Parathyroid adenoma (tissue), 2 donors: ENCODE measurements around the gene ADORA1.

ENCODE experiments used
- H2AFZ ChIP-seq: fragments of 300-600 bp; sonication (generic); one replicate; pipeline ENCODE4 v1.7.0; 2017; ENCODE audit warnings: antibody characterized with exemption, mild to moderate bottlenecking
- H3K27ac ChIP-seq: fragments of 300-600 bp; sonication (generic); one replicate; pipeline ENCODE4 v1.7.0; 2017
- H3K27me3 ChIP-seq: fragments of 300-600 bp; sonication (generic); one replicate; pipeline ENCODE4 v1.7.0; 2017; ENCODE audit warnings: low read length; ENCODE audit not compliant: control insufficient read depth, insufficient read depth
- H3K36me3 ChIP-seq: fragments of 300-600 bp; sonication (generic); one replicate; pipeline ENCODE4 v1.7.0; 2017; ENCODE audit warnings: low read length; ENCODE audit not compliant: control insufficient read depth, insufficient read depth
- H3K4me1 ChIP-seq: fragments of 300-600 bp; sonication (generic); one replicate; pipeline ENCODE4 v1.7.0; 2017; ENCODE audit warnings: control low read depth
- H3K4me2 ChIP-seq: fragments of 300-600 bp; sonication (generic); one replicate; pipeline ENCODE4 v1.7.0; 2017; ENCODE audit warnings: low read length
- H3K4me3 ChIP-seq: fragments of 300-600 bp; sonication (generic); one replicate; pipeline ENCODE4 v1.7.0; 2017; ENCODE audit warnings: low read depth, low read length
- H3K79me2 ChIP-seq: fragments of 300-600 bp; sonication (generic); one replicate; pipeline ENCODE4 v1.7.0; 2017; ENCODE audit warnings: control low read depth
- H3K9ac ChIP-seq: fragments of 300-600 bp; sonication (generic); one replicate; pipeline ENCODE4 v1.7.0; 2017; ENCODE audit warnings: mild to moderate bottlenecking
- H3K9me3 ChIP-seq: fragments of 300-600 bp; sonication (generic); one replicate; pipeline ENCODE4 v1.7.0; 2017; ENCODE audit warnings: low read length; ENCODE audit not compliant: control insufficient read depth
- CTCF ChIP-seq: fragments of 300-600 bp; sonication (generic); IDR thresholded peaks from one replicate; pipeline ENCODE4 v1.7.0; 2017; ENCODE audit warnings: antibody characterized with exemption, mild to moderate bottlenecking
- donor health status: primary hyperparathyroidism.

Gene ADORA1

GRCh38 chr1:203137324-203137723 is 9.8 kb downstream of the ADORA1 start:
- no peaks in the 10 kb centered on the region for H3K27me3 ChIP-seq
- no peaks in the 10 kb centered on the region for H3K9me3 ChIP-seq
- no peak overlapping the region for H3K27ac ChIP-seq
- no peak overlapping the region for H3K4me2 ChIP-seq
- peaks cover 2% of the 10 kb centered on the region for H3K79me2 ChIP-seq
- peaks cover 2% of the 10 kb centered on the region for H3K4me1 ChIP-seq
- H2AFZ ChIP-seq = no peak overlapping the region
- H3K4me3 ChIP-seq = no peak overlapping the region
- TF ChIP-seq CTCF = no peak
- no peaks in the 10 kb centered on the region for H3K36me3 ChIP-seq
- no peak overlapping the region for H3K9ac ChIP-seq

GRCh38 chr1:203138066-203138465 is 10.5 kb downstream of the ADORA1 start:
- no peak overlapping the region for H3K4me2 ChIP-seq

GRCh38 chr1:203139976-203140475 is 12.5 kb downstream of the ADORA1 start:
- no peak overlapping the region for H2AFZ ChIP-seq
- no peak overlapping the region for H3K27ac ChIP-seq
- H3K4me3 ChIP-seq = no peak overlapping the region
- H3K4me2 ChIP-seq = no peak overlapping the region
- TF ChIP-seq CTCF = no peak
- H3K79me2 ChIP-seq = peaks cover 2% of the 10 kb centered on the region
- H3K36me3 ChIP-seq = no peaks in the 10 kb centered on the region
- no peaks in the 10 kb centered on the region for H3K9me3 ChIP-seq
- H3K4me1 ChIP-seq = peaks cover 5% of the 10 kb centered on the region
- no peaks in the 10 kb centered on the region for H3K27me3 ChIP-seq
- no peak overlapping the region for H3K9ac ChIP-seq

More at GRCh38 chr1:203138066-203138465, 10.5 kb downstream of the ADORA1 start:
- no peak overlapping the region for H3K27ac ChIP-seq
- H3K79me2 ChIP-seq = peaks cover 2% of the 10 kb centered on the region
- H3K4me3 ChIP-seq = no peak overlapping the region
- no peaks in the 10 kb centered on the region for H3K36me3 ChIP-seq
- H3K4me1 ChIP-seq = peaks cover 2% of the 10 kb centered on the region
- no peaks in the 10 kb centered on the region for H3K9me3 ChIP-seq
- no peaks in the 10 kb centered on the region for H3K27me3 ChIP-seq
- no peak overlapping the region for H2AFZ ChIP-seq
- H3K9ac ChIP-seq = no peak overlapping the region
- no peak for TF ChIP-seq CTCF

- Histone ChIP-seq H3K4me2 (no peak overlapping the region), H3K79me2 (peaks cover 2% of the 10 kb centered on the region), H3K9me3 (no peaks in the 10 kb centered on the region), H3K9ac (no peak overlapping the region), H3K27me3 (no peaks in the 10 kb centered on the region), H3K4me1 (peaks cover 10% of the 10 kb centered on the region), H3K36me3 (no peaks in the 10 kb centered on the region), H3K27ac (no peak overlapping the region), H2AFZ (no peak overlapping the region), H3K4me3 (no peak overlapping the region)
- no peak for TF ChIP-seq CTCF
These were observed 13.4 kb downstream of the ADORA1 start for GRCh38 chr1:203140743-203141520.

GRCh38 chr1:203142124-203142523 is 14.6 kb downstream of the ADORA1 start:
- Histone ChIP-seq H2AFZ (no peak overlapping the region), H3K27ac (no peak overlapping the region), H3K79me2 (no peaks in the 10 kb centered on the region), H3K4me2 (no peak overlapping the region), H3K9me3 (no peaks in the 10 kb centered on the region), H3K9ac (no peak overlapping the region), H3K36me3 (no peaks in the 10 kb centered on the region), H3K27me3 (no peaks in the 10 kb centered on the region), H3K4me1 (peaks cover 22% of the 10 kb centered on the region), H3K4me3 (no peak overlapping the region)
- TF ChIP-seq CTCF = no peak
